Karpas-422 (cell line): Measurements from ENCODE around the gene ANKRD44. TPM values are rescaled to one million over a fixed set of nuclear protein-coding genes. Genes with fewer than 3 reads are reported as not detected.

ENCODE experiments used
- DNase-seq: peaks from one replicate; pipeline ENCODE4 v3.0.0-alpha.2; 2015
- H2AFZ ChIP-seq: fragments of 200-600 bp; sonication (generic); 2 replicates; pipeline ENCODE4 v1.6.1; 2014; ENCODE audit warnings: antibody characterized with exemption, low read length, mixed read lengths
- H3K27ac ChIP-seq: fragments of 200-600 bp; sonication (generic); 2 replicates; pipeline ENCODE4 v1.5.1; 2014; ENCODE audit warnings: mild to moderate bottlenecking, low read length, moderate library complexity
- H3K27me3 ChIP-seq: fragments of 200-600 bp; sonication (generic); 2 replicates; pipeline ENCODE4 v1.6.1; 2014; ENCODE audit warnings: low read length, mixed read lengths
- H3K36me3 ChIP-seq: fragments of 200-600 bp; sonication (generic); 2 replicates; pipeline ENCODE4 v1.6.1; 2014; ENCODE audit warnings: low read length, mixed read lengths; ENCODE audit not compliant: insufficient read depth
- H3K4me1 ChIP-seq: fragments of 200-600 bp; sonication (generic); 2 replicates; pipeline ENCODE4 v1.6.1; 2014; ENCODE audit warnings: mild to moderate bottlenecking, low read length, mixed read lengths
- H3K4me2 ChIP-seq: fragments of 200-600 bp; sonication (generic); 2 replicates; pipeline ENCODE4 v1.6.1; 2014; ENCODE audit warnings: low read length, low read depth, mild to moderate bottlenecking; ENCODE audit not compliant: poor library complexity, severe bottlenecking
- H3K4me3 ChIP-seq: fragments of 200-600 bp; sonication (generic); 2 replicates; pipeline ENCODE4 v1.5.1; 2014; ENCODE audit warnings: mild to moderate bottlenecking, antibody characterized with exemption, low read length, mixed read lengths
- H3K79me2 ChIP-seq: fragments of 200-600 bp; sonication (generic); 2 replicates; pipeline ENCODE4 v1.6.1; 2014; ENCODE audit warnings: mild to moderate bottlenecking, low read length, mixed read lengths
- H3K9ac ChIP-seq: fragments of 200-600 bp; sonication (generic); 2 replicates; pipeline ENCODE4 v1.6.0; 2014; ENCODE audit warnings: low read length
- H3K9me2 ChIP-seq: fragments of 200-600 bp; sonication (generic), shearing (Covaris generic); replicated peaks from 2 replicates; pipeline ENCODE4 v1.6.0; 2014; ENCODE audit warnings: mild to moderate bottlenecking, low read length, moderate library complexity; ENCODE audit not compliant: insufficient read depth
- H3K9me3 ChIP-seq: fragments of 300-700, 200-600 bp; sonication (generic); 2 replicates; pipeline ENCODE4 v1.6.1; 2014; ENCODE audit warnings: low read length, mixed read lengths
- H4K20me1 ChIP-seq: fragments of 200-600 bp; sonication (generic); 2 replicates; pipeline ENCODE4 v1.6.1; 2014; ENCODE audit warnings: mild to moderate bottlenecking, antibody characterized with exemption, low read length, low read depth; ENCODE audit not compliant: insufficient read depth
- total RNA-seq: library from RNA; depleted of rRNA; stranded (reverse); fragments of >200 nt; shearing (Covaris generic); gene quantifications from 2 replicates; pipeline ENCODE4 v1.2.3, GENCODE V29; 2014; ENCODE audit warnings: low replicate concordance; rRNA removed

ANKRD44 gene
- total RNA-seq = 120 and 153 TPM in 2 replicates

DNA sequence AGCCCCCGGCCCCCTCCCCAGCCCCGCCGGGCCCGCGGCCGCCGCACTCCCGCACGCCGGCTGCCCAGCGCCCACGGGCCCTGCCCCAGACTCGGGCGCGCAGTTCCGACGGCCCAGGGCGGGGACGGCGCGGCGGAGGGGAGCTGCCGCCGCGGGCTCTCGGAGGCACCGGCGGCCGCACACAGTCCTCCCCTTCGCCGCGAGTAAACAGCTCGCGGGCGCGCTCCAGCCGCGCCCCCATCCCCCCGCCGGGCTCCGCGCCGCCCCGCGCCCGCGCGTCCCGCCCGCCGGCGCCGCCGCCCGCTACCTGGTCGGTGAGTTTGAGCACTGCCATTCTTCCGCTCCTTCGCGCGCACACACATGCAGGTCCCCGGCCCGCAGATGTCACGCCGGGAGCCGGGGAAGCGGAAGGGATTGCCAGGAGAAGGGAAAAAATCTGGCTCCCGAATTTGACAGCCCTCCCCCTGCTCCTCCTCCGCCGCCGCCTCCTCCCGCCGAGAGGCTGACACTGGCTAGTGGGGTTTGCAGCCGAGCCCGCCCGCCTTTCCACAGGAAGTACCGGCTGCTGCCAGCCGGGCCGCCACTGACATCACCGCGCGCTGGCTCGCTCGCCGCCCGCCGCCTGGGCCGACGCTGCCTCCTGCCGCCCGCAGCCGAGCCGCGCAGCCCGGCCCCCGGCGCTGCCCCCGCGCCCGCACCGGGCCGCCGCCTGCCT is at the start of gene ANKRD44:
TSS of gene ANKRD44 (minus strand) at position 510 of the 715 bp plus-strand sequence. CDS start at position 334, 176 bp downstream.
- Histone ChIP-seq H3K4me1 (peaks cover 69% of the 10 kb centered on the region), H3K9me2 (no peaks in the 10 kb centered on the region), H3K4me2 (peak within 1 kb of the TSS; percentile 88), H2AFZ (no peak within 1 kb of the TSS), H4K20me1 (peaks cover 5% of the 10 kb centered on the region; the same call in 1 of the 2 replicates), H3K79me2 (peaks cover 89% of the 10 kb centered on the region), H3K9me3 (no peaks in the 10 kb centered on the region), H3K27me3 (no peaks in the 10 kb centered on the region), H3K9ac (peak within 1 kb of the TSS; percentile 84), H3K36me3 (no peaks in the 10 kb centered on the region), H3K4me3 (peak within 1 kb of the TSS; percentile 86), H3K27ac (peak within 1 kb of the TSS; percentile 92)
- peak; percentile 94 for DNase-seq

DNA sequence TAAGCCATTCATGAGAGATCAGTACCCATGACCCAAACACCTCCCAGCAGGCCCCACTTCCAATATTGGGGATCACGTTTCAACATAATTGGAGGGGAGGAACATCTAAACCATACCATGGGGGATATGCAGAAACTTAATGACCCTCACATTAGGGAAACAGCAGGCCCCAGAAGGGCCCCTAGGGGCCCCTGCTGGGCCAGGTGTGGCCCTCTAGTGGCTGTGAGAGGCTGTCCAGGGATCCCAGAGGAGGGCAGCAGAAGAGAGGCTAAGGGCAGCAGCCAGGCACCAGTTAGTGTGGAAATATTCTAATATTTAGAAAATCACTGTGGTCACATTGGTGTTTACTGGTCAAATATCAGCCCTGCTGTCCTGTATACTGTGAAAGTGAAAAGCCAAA is 49.3 kb upstream of the ANKRD44 start:
- H3K4me3 ChIP-seq = no peak overlapping the region
- peaks cover 9% of the 10 kb centered on the region for H3K79me2 ChIP-seq
- H3K36me3 ChIP-seq = no peaks in the 10 kb centered on the region
- H4K20me1 ChIP-seq = no peaks in the 10 kb centered on the region
- H3K4me1 ChIP-seq = peaks cover 13% of the 10 kb centered on the region
- H3K9me2 ChIP-seq = no peaks in the 10 kb centered on the region
- H3K9ac ChIP-seq = no peak overlapping the region
- no peaks in the 10 kb centered on the region for H3K27me3 ChIP-seq
- H3K4me2 ChIP-seq = no peak overlapping the region
- H3K9me3 ChIP-seq = no peaks in the 10 kb centered on the region
- no peak for DNase-seq
- no peak overlapping the region for H2AFZ ChIP-seq
- H3K27ac ChIP-seq = no peak overlapping the region

DNA sequence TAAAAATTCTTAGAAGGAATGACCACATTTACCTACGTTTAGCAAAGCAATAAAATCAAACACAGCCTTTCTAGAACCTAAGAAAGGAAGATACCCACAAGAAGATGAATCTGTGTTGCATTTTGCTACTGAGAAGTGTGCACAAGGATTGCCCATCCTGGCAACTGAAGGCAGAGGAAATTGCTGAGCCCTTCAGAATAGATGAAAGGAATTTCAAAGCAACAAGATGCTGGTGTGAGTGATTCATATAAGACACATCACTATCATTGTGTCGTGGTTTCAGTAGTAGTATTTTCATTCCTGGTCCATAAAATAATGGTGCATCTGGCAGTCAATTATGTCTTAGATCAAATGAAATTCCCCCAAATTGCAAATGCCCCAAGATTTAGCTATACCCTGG is 48.4 kb upstream of the ANKRD44 start:
- Histone ChIP-seq H3K4me3 (no peak overlapping the region), H3K4me1 (peaks cover 23% of the 10 kb centered on the region), H3K9ac (no peak overlapping the region), H3K9me2 (no peaks in the 10 kb centered on the region), H3K27ac (no peak overlapping the region), H2AFZ (peak overlapping the region; percentile 44), H3K79me2 (peaks cover 18% of the 10 kb centered on the region), H3K4me2 (no peak overlapping the region), H3K9me3 (no peaks in the 10 kb centered on the region), H4K20me1 (no peaks in the 10 kb centered on the region), H3K36me3 (peaks cover 4% of the 10 kb centered on the region; the same call in 1 of the 2 replicates), H3K27me3 (no peaks in the 10 kb centered on the region)
- no peak for DNase-seq

DNA sequence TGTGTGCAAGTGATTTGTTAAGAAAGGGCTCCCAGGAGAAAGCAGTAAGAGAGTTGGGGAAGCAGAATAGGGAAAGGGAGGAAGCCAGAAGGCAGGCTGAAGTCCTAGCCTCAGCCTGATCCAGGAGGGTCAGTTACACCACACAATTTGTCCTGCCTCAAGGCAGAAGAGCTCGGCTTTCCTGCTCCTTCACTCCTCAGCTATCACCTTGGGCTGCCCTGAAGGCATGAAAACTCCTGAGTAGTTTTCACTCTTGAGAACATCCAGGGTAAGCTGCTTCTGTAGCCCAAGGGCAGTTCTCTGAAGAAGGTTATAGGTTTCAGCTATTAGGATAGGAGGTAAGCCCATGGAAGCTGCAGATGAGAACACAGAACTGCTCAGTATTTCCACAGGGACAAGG is 47.4 kb upstream of the ANKRD44 start:
- peaks cover 26% of the 10 kb centered on the region for H3K79me2 ChIP-seq
- peaks cover 31% of the 10 kb centered on the region for H3K4me1 ChIP-seq
- no peaks in the 10 kb centered on the region for H3K9me2 ChIP-seq
- DNase-seq = no peak
- no peak overlapping the region for H3K4me2 ChIP-seq
- H2AFZ ChIP-seq = no peak overlapping the region
- H3K9me3 ChIP-seq = no peaks in the 10 kb centered on the region
- peaks cover 11% of the 10 kb centered on the region for H3K36me3 ChIP-seq
- H3K27ac ChIP-seq = no peak overlapping the region
- no peak overlapping the region for H3K4me3 ChIP-seq
- no peak overlapping the region for H3K9ac ChIP-seq
- H4K20me1 ChIP-seq = no peaks in the 10 kb centered on the region
- H3K27me3 ChIP-seq = no peaks in the 10 kb centered on the region

DNA sequence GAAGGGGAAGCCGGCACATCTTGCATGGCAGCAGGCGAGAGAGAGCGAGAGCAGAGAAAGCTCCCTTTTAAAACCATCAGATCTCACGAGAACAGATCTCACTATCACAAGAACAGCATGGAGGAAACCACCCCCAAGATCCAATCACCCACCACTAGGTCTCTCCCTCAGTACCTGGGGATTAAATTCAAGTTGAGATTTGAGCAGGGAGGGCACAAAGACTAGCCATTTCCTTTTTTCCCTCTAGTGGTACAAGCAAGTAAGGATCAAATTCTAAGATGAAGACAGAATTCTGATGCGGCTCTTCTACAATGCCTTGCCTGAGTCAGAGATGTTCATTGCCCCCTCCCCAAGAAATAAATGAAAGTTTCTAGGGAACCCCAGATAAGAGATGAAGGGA is 45.6 kb upstream of the ANKRD44 start:
- DNase-seq = peak; percentile 92
- peak overlapping the region; percentile 56; the same call in 1 of the 2 replicates for H3K27ac ChIP-seq
- peaks cover 26% of the 10 kb centered on the region for H3K36me3 ChIP-seq
- H3K4me3 ChIP-seq = peak overlapping the region; percentile 76
- H4K20me1 ChIP-seq = no peaks in the 10 kb centered on the region
- peak overlapping the region; percentile 78 for H3K9ac ChIP-seq
- H3K9me3 ChIP-seq = no peaks in the 10 kb centered on the region
- peaks cover 44% of the 10 kb centered on the region for H3K79me2 ChIP-seq
- peak overlapping the region; percentile 80 for H3K4me2 ChIP-seq
- H3K4me1 ChIP-seq = peaks cover 38% of the 10 kb centered on the region
- no peaks in the 10 kb centered on the region for H3K9me2 ChIP-seq
- peak overlapping the region; percentile 90 for H2AFZ ChIP-seq
- H3K27me3 ChIP-seq = no peaks in the 10 kb centered on the region

DNA sequence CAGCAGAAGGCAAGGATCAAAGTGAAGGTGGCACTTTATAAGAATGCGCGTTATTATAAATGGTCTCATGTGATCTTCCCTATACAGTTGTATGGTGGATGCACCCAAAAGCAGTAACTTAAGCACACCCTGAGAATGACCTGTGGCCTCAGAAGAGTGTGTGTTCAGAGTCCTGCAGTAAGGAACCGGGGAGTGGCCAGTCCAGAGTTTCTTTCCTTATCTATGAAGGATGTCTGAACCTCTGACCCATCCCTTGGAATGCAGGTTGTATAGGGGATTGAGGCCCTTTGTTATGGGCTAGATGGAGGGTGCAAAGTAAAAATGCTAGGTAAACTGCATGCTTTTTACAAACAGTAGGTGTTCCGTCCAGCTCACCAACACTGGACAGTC is 43.6 kb upstream of the ANKRD44 start:
- Histone ChIP-seq H3K36me3 (peaks cover 40% of the 10 kb centered on the region), H4K20me1 (no peaks in the 10 kb centered on the region), H3K4me1 (peaks cover 38% of the 10 kb centered on the region), H3K27ac (peak overlapping the region; percentile 7; the same call in 1 of the 2 replicates), H3K4me3 (peak overlapping the region; percentile 76), H3K9me3 (no peaks in the 10 kb centered on the region), H3K9ac (peak overlapping the region; percentile 78), H3K9me2 (no peaks in the 10 kb centered on the region), H2AFZ (no peak overlapping the region), H3K27me3 (no peaks in the 10 kb centered on the region), H3K4me2 (peak overlapping the region; percentile 80), H3K79me2 (peaks cover 61% of the 10 kb centered on the region)
- DNase-seq = no peak

DNA sequence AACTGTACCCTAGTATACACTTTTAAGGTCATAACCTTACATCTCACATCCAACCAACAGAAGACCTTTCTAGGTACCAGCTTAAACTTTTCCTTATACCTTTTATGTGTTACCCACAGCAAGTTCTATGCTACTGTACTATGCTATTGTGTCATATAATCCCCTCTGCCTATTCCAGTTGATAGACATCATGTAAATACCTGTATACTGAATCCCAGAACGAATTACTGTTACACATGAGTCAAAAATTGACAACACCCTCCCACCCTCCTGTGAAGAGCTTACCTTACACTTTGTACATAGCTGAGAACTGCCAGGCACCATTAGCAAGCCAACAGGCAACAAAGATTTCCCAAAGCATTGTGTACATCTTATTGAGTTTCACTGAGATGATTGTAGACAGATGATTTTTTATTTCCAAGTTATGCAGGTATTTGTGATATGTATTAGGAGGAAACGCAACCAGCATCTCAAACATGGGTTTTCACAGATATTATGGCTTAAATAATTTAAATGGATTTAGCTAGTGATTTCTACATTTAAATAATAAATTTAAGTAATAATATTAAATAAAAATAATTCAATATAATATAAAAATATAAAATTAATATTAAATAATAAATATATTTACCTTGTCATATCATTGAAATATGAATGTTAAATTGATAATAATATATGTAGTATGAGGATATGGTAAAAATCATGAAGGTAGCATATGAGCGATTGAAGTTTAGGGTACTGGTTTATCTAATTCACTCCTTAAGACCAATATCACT is 43.0 kb upstream of the ANKRD44 start:
- DNase-seq = no peak

DNA sequence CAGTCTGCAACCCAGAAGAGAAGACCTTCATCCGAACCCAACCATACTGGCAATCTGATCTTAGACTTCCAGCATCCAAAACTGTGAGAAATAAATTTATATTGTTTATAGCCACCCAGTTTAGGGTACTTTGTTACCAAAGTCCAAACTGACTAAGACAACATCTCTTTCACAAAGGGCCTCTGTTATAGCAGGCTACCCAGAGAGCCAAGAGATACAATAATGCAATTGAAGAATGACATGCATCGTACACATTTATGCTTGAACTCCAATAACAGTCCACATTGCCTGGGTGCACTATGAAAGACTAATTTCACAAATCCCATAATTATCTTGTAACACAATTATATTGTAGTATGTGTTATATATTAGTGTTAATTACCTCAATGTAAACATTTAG is 39.1 kb upstream of the ANKRD44 start:
- H3K4me2 ChIP-seq = no peak overlapping the region
- H3K36me3 ChIP-seq = peaks cover 68% of the 10 kb centered on the region
- no peak for DNase-seq
- peaks cover 27% of the 10 kb centered on the region for H3K4me1 ChIP-seq
- no peak overlapping the region for H3K27ac ChIP-seq
- no peaks in the 10 kb centered on the region for H3K9me3 ChIP-seq
- H2AFZ ChIP-seq = no peak overlapping the region
- no peaks in the 10 kb centered on the region for H3K27me3 ChIP-seq
- H3K4me3 ChIP-seq = no peak overlapping the region
- H4K20me1 ChIP-seq = no peaks in the 10 kb centered on the region
- H3K9me2 ChIP-seq = no peaks in the 10 kb centered on the region
- peaks cover 56% of the 10 kb centered on the region for H3K79me2 ChIP-seq
- H3K9ac ChIP-seq = no peak overlapping the region

More for the DNA sequence above, 43.0 kb upstream of the ANKRD44 start:
- Histone ChIP-seq H4K20me1 (no peaks in the 10 kb centered on the region), H3K4me1 (peaks cover 38% of the 10 kb centered on the region), H3K79me2 (peaks cover 67% of the 10 kb centered on the region), H3K9me3 (no peaks in the 10 kb centered on the region), H3K9ac (peak overlapping the region; percentile 31; the same call in 1 of the 2 replicates), H3K27ac (peak overlapping the region; percentile 4; the same call in 1 of the 2 replicates), H3K27me3 (no peaks in the 10 kb centered on the region), H3K4me2 (peak overlapping the region; percentile 80), H3K9me2 (no peaks in the 10 kb centered on the region), H3K36me3 (peaks cover 46% of the 10 kb centered on the region), H3K4me3 (peak overlapping the region; percentile 76), H2AFZ (no peak overlapping the region)
